HEK293 (cell line): ENCODE measurements around the gene SLC26A11.
"Not testable (repeated sequence)": the region's sequence is repeated elsewhere in the genome, so short reads cannot be mapped to it uniquely, and the experiment has no call there.

ENCODE experiments used
- CTCF ChIA-PET: fragments of 350-600 bp; formaldehyde crosslinking; extraction: SDS; loops from one replicate; lab custom pipeline; 2021; ENCODE audit warnings: antibody characterized with exemption; lab: Yijun Ruan, JAX
- POLR2A ChIA-PET: fragments of 300-600 bp; formaldehyde crosslinking; extraction: SDS; loops from one replicate; lab custom pipeline; 2020; ENCODE audit warnings: antibody characterized with exemption, inconsistent platforms; lab: Yijun Ruan, JAX
- H3K27ac ChIP-seq: fragments of 200-500 bp; sonication (Bioruptor generic); 2 replicates; pipeline ENCODE4 v1.5.1; 2014; ENCODE audit warnings: low read depth, low read length, control low read depth, inconsistent platforms; ENCODE audit errors: extremely low read depth
- H3K36me3 ChIP-seq, 2 experiments: fragments of 200-500 bp in 1 of 2; sonication (Bioruptor generic) in 1 of 2; 1 replicate in 1 of 2; 2 replicates in 1 of 2; pipeline ENCODE4 v1.5.1; 2014 to 2017; ENCODE audit warnings: inconsistent platforms in 2 of 2, low read length in 2 of 2; ENCODE audit not compliant: control insufficient read depth in 2 of 2, insufficient read depth in 1 of 2
- H3K4me1 ChIP-seq: fragments of 200-500 bp; sonication (Bioruptor generic); 2 replicates; pipeline ENCODE4 v1.5.1; 2014; ENCODE audit warnings: mild to moderate bottlenecking, low read length, inconsistent platforms; ENCODE audit not compliant: control insufficient read depth, insufficient read depth
- H3K4me3 ChIP-seq: 2 replicates; pipeline ENCODE4 v1.5.1; 2011; ENCODE audit warnings: low read depth, mild to moderate bottlenecking, control low read depth, low read length, moderate library complexity
- H3K9me3 ChIP-seq: fragments of 200-500 bp; sonication (Bioruptor generic); 2 replicates; pipeline ENCODE4 v1.5.1; 2014; ENCODE audit warnings: low read depth, low read length, inconsistent platforms; ENCODE audit not compliant: control insufficient read depth, insufficient read depth
- GFI1B ChIP-seq: fragments of 450-650 bp; formaldehyde crosslinking; IDR thresholded peaks from 2 replicates; pipeline ENCODE4 v1.5.1; 2016; ENCODE audit warnings: missing biosample characterization, missing genetic modification characterization
- GLI4 ChIP-seq: fragments of 450-650 bp; formaldehyde crosslinking; IDR thresholded peaks from 2 replicates; pipeline ENCODE4 v1.5.1; 2016; ENCODE audit warnings: missing biosample characterization, missing genetic modification characterization
- HOXA7 ChIP-seq: sonication (generic); formaldehyde crosslinking; IDR thresholded peaks from 2 replicates; pipeline ENCODE4 v1.8.1; 2022; ENCODE audit warnings: missing genetic modification reagents, borderline replicate concordance
- ZNF121 ChIP-seq: fragments of 450-650 bp; formaldehyde crosslinking; IDR thresholded peaks from 2 replicates; pipeline ENCODE4 v1.5.1; 2016; ENCODE audit warnings: missing biosample characterization, missing genetic modification characterization
- ZNF184 ChIP-seq: fragments of 450-650 bp; IDR thresholded peaks from 2 replicates; pipeline ENCODE4 v1.5.1; 2018; ENCODE audit warnings: missing biosample characterization, mild to moderate bottlenecking, missing genetic modification characterization
- ZNF354C ChIP-seq: fragments of 450-650 bp; formaldehyde crosslinking; IDR thresholded peaks from 2 replicates; pipeline ENCODE4 v1.5.1; 2016; ENCODE audit warnings: missing biosample characterization, missing genetic modification characterization, low read depth, borderline replicate concordance
- ZNF473 ChIP-seq: fragments of 450-650 bp; formaldehyde crosslinking; IDR thresholded peaks from 2 replicates; pipeline ENCODE4 v1.5.1; 2017; ENCODE audit warnings: missing biosample characterization, missing genetic modification characterization
- ZNF555 ChIP-seq: fragments of 450-650 bp; formaldehyde crosslinking; conservative IDR thresholded peaks from 2 replicates; pipeline ENCODE4 v1.5.1; 2017; ENCODE audit warnings: missing biosample characterization, mild to moderate bottlenecking, missing genetic modification characterization, inconsistent platforms
- ZNF626 ChIP-seq: fragments of 450-650 bp; sonication (Bioruptor Pico); formaldehyde crosslinking; IDR thresholded peaks from 2 replicates; pipeline ENCODE4 v1.5.1; 2018; ENCODE audit warnings: missing biosample characterization, missing genetic modification characterization, inconsistent platforms
- ZNF768 ChIP-seq: fragments of 450-650 bp; formaldehyde crosslinking; IDR thresholded peaks from 2 replicates; pipeline ENCODE4 v1.5.1; 2018; ENCODE audit warnings: missing biosample characterization, mild to moderate bottlenecking, missing genetic modification characterization
- TF ChIP-seq, protein P1 (sequence below): fragments of 450-650 bp; IDR thresholded peaks from 2 replicates; pipeline ENCODE4 v1.5.1; 2018; ENCODE audit warnings: missing biosample characterization, mild to moderate bottlenecking, missing genetic modification characterization
- TF ChIP-seq, protein P2 (sequence below): fragments of 450-650 bp; formaldehyde crosslinking; IDR thresholded peaks from 2 replicates; pipeline ENCODE4 v1.5.1; 2017; ENCODE audit warnings: missing biosample characterization, missing genetic modification characterization

SLC26A11 gene

GRCh38 chr17:80243526-80244433 is 23.6 kb downstream of the SLC26A11 start:
- TF ChIP-seq, protein P1, sequence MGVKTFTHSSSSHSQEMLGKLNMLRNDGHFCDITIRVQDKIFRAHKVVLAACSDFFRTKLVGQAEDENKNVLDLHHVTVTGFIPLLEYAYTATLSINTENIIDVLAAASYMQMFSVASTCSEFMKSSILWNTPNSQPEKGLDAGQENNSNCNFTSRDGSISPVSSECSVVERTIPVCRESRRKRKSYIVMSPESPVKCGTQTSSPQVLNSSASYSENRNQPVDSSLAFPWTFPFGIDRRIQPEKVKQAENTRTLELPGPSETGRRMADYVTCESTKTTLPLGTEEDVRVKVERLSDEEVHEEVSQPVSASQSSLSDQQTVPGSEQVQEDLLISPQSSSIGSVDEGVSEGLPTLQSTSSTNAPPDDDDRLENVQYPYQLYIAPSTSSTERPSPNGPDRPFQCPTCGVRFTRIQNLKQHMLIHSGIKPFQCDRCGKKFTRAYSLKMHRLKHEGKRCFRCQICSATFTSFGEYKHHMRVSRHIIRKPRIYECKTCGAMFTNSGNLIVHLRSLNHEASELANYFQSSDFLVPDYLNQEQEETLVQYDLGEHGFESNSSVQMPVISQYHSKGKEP (tag by site-specific recombination): no peak
- TF ChIP-seq HOXA7 (CRISPR knock-in tag) (no peak), ZNF184 (tag by site-specific recombination) (no peak), ZNF555 (tag by site-specific recombination) (no peak)
- no peaks in the 10 kb centered on the region for H3K4me1 ChIP-seq
- no peak overlapping the region for H3K4me3 ChIP-seq
- ChIA-PET CTCF (no interaction called here), POLR2A (interaction anchor here (0.7 kb wide), 1 partner anchor 8 kb away, joined by 3 read pairs; no protein-coding TSS in a partner anchor)
- H3K36me3 ChIP-seq: peaks cover 9 to 71% of the 10 kb centered on the region in 2 experiments
- H3K9me3 ChIP-seq: no peaks in the 10 kb centered on the region
- H3K27ac ChIP-seq: no peak overlapping the region

GRCh38 chr17:80244448-80244847 is 24.2 kb downstream of the SLC26A11 start:
- CTCF ChIA-PET: not testable (repeated sequence)
- POLR2A ChIA-PET: interaction anchor here (0.7 kb wide), 1 partner anchor 9 kb away, joined by 3 read pairs; no protein-coding TSS in a partner anchor

GRCh38 chr17:80244871-80245509 is 24.8 kb downstream of the SLC26A11 start:
- POLR2A ChIA-PET: interaction anchor here (0.7 kb wide), 1 partner anchor 9 kb away, joined by 3 read pairs; no protein-coding TSS in a partner anchor
- no peak overlapping the region for H3K27ac ChIP-seq
- no peak overlapping the region for H3K4me3 ChIP-seq
- H3K36me3 ChIP-seq: peaks cover 12 to 77% of the 10 kb centered on the region in 2 experiments
- no peaks in the 10 kb centered on the region for H3K4me1 ChIP-seq
- no peaks in the 10 kb centered on the region for H3K9me3 ChIP-seq
- TF ChIP-seq, protein P2, sequence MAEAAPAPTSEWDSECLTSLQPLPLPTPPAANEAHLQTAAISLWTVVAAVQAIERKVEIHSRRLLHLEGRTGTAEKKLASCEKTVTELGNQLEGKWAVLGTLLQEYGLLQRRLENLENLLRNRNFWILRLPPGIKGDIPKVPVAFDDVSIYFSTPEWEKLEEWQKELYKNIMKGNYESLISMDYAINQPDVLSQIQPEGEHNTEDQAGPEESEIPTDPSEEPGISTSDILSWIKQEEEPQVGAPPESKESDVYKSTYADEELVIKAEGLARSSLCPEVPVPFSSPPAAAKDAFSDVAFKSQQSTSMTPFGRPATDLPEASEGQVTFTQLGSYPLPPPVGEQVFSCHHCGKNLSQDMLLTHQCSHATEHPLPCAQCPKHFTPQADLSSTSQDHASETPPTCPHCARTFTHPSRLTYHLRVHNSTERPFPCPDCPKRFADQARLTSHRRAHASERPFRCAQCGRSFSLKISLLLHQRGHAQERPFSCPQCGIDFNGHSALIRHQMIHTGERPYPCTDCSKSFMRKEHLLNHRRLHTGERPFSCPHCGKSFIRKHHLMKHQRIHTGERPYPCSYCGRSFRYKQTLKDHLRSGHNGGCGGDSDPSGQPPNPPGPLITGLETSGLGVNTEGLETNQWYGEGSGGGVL (tag by site-specific recombination): no peak
- no peak for TF ChIP-seq GFI1B (tag by site-specific recombination)
- TF ChIP-seq ZNF768 (tag by site-specific recombination): no peak
- TF ChIP-seq ZNF473 (tag by site-specific recombination): no peak
- TF ChIP-seq GLI4 (tag by site-specific recombination): no peak
- no peak for TF ChIP-seq ZNF626 (tag by site-specific recombination)
- no peak for TF ChIP-seq ZNF121 (tag by site-specific recombination)
- no peak for TF ChIP-seq ZNF354C
- TF ChIP-seq, all 188 proteins: peak for 0
- CTCF ChIA-PET: no interaction called here

More at GRCh38 chr17:80244448-80244847, 24.2 kb downstream of the SLC26A11 start:
- not testable (repeated sequence) for H3K9me3 ChIP-seq, H3K27ac ChIP-seq, H3K4me1 ChIP-seq, H3K4me3 ChIP-seq
- H3K36me3 ChIP-seq: peaks cover 9 to 78% of the 10 kb centered on the region in 2 experiments
